Neural cell (in vitro differentiated cells): ENCODE data around the gene TRIM24. TPM values are rescaled to one million over a fixed set of nuclear protein-coding genes. Genes with fewer than 3 reads are reported as not detected.
A peak's percentile ranks its signal among the peaks of the same experiment; 100 is the strongest.
"Not testable (repeated sequence)": the region's sequence is repeated elsewhere in the genome, so short reads cannot be mapped to it uniquely, and the experiment has no call there.

Source experiments
- H2AFZ ChIP-seq: fragments of 200-600, 300-800 bp; sonication (generic), shearing (Covaris generic); 2 replicates; pipeline ENCODE4 v1.6.0; 2014; ENCODE audit warnings: low read depth, mild to moderate bottlenecking, antibody characterized with exemption, low read length, moderate library complexity
- H3F3A ChIP-seq: fragments of 200-600 bp; shearing (Covaris generic); 2 replicates; pipeline ENCODE4 v1.6.1; 2016; ENCODE audit warnings: mild to moderate bottlenecking, moderate library complexity, mixed read lengths, antibody characterized with exemption, low read length; ENCODE audit not compliant: insufficient read depth, poor library complexity, severe bottlenecking
- H3K27ac ChIP-seq: fragments of 200-600, 300-800 bp; sonication (generic), shearing (Covaris generic); 2 replicates; pipeline ENCODE4 v1.5.1; 2014; ENCODE audit warnings: mild to moderate bottlenecking, low read length, moderate library complexity
- H3K27me3 ChIP-seq: fragments of 300-800, 200-600 bp; sonication (generic), shearing (Covaris generic); 2 replicates; pipeline ENCODE4 v1.6.0; 2014; ENCODE audit warnings: mild to moderate bottlenecking, low read depth, low read length, moderate library complexity; ENCODE audit not compliant: insufficient read depth
- H3K36me3 ChIP-seq: fragments of 300-800, 200-600 bp; sonication (generic), shearing (Covaris generic); 2 replicates; pipeline ENCODE4 v1.5.1; 2014; ENCODE audit warnings: mild to moderate bottlenecking, antibody characterized with exemption, low read length, moderate library complexity; ENCODE audit not compliant: insufficient read depth
- H3K4me2 ChIP-seq: fragments of 300-800, 200-600 bp; sonication (generic), shearing (Covaris generic); 2 replicates; pipeline ENCODE4 v1.6.0; 2014; ENCODE audit warnings: mild to moderate bottlenecking, low read length
- H3K4me3 ChIP-seq: fragments of 300-800, 200-600 bp; sonication (generic), shearing (Covaris generic); 2 replicates; pipeline ENCODE4 v1.5.1; 2014; ENCODE audit warnings: mild to moderate bottlenecking, low read length, moderate library complexity
- H3K79me2 ChIP-seq: fragments of 200-600 bp; shearing (Covaris generic); replicated peaks from 2 replicates; pipeline ENCODE4 v1.6.0; 2014; ENCODE audit warnings: mild to moderate bottlenecking, low read length, moderate library complexity; ENCODE audit not compliant: insufficient read depth
- H3K9ac ChIP-seq: fragments of 300-800, 200-600 bp; sonication (generic), shearing (Covaris generic); 2 replicates; pipeline ENCODE4 v1.6.1; 2016; ENCODE audit warnings: mild to moderate bottlenecking, low read length, mixed read lengths
- H3K9me2 ChIP-seq: fragments of 200-600 bp; shearing (Covaris generic); 2 replicates; pipeline ENCODE4 v1.6.1; 2016; ENCODE audit warnings: mild to moderate bottlenecking, low read length, mixed read lengths; ENCODE audit not compliant: insufficient read depth
- H3K9me3 ChIP-seq: fragments of 200-600, 300-800 bp; sonication (generic), shearing (Covaris generic); 2 replicates; pipeline ENCODE4 v1.6.1; 2016; ENCODE audit warnings: mild to moderate bottlenecking, mixed run types, low read length, moderate library complexity, mixed read lengths
- H4K20me1 ChIP-seq: fragments of 200-600 bp; shearing (Covaris generic); 2 replicates; pipeline ENCODE4 v1.6.1; 2016; ENCODE audit warnings: mild to moderate bottlenecking, mixed run types; ENCODE audit not compliant: insufficient read depth
- EP300 ChIP-seq: fragments of 450-650 bp; conservative IDR thresholded peaks from 2 replicates; pipeline ENCODE4 v1.6.1; 2014; ENCODE audit warnings: antibody characterized with exemption, mild to moderate bottlenecking, moderate library complexity; ENCODE audit not compliant: poor library complexity, severe bottlenecking
- EZH2 ChIP-seq: fragments of 200-600, 300-800 bp; shearing (Covaris generic), sonication (generic); IDR thresholded peaks from 2 replicates; pipeline ENCODE4 v1.6.1; 2014; ENCODE audit warnings: antibody characterized with exemption, low read length, borderline replicate concordance, mild to moderate bottlenecking; ENCODE audit not compliant: insufficient read depth, poor library complexity, severe bottlenecking
- MXI1 ChIP-seq: fragments of 450-650 bp; conservative IDR thresholded peaks from 2 replicates; pipeline ENCODE4 v1.6.1; 2014; ENCODE audit warnings: antibody characterized with exemption, mild to moderate bottlenecking; ENCODE audit not compliant: poor library complexity, severe bottlenecking
- POLR2AphosphoS5 ChIP-seq: IDR thresholded peaks from 2 replicates; pipeline ENCODE4 v1.6.1; 2012
- RAD21 ChIP-seq: fragments of 450-650 bp; conservative IDR thresholded peaks from 2 replicates; pipeline ENCODE4 v1.6.1; 2014; ENCODE audit warnings: antibody characterized with exemption, mild to moderate bottlenecking, moderate library complexity
- SMC3 ChIP-seq: fragments of 450-650 bp; conservative IDR thresholded peaks from 2 replicates; pipeline ENCODE4 v1.6.1; 2014; ENCODE audit warnings: antibody characterized with exemption, mild to moderate bottlenecking, moderate library complexity; ENCODE audit not compliant: poor library complexity
- TAF1 ChIP-seq: IDR thresholded peaks from 2 replicates; pipeline ENCODE4 v1.6.1; 2012; ENCODE audit warnings: low read depth
- polyA minus RNA-seq: library from RNA; depleted of rRNA, polyadenylated mRNA; stranded (reverse); fragments of >200 nt; gene quantifications from 2 replicates; pipeline ENCODE4 v1.2.3, GENCODE V29; 2014
- polyA plus RNA-seq: library from polyadenylated mRNA; depleted of rRNA; stranded (reverse); fragments of >200 nt; gene quantifications from 2 replicates; pipeline ENCODE4 v1.2.3, GENCODE V29; 2014
- TF ChIP-seq, protein P1 (sequence below): fragments of 450-650 bp; IDR thresholded peaks from 2 replicates; pipeline ENCODE4 v1.5.1; 2014; ENCODE audit warnings: antibody characterized with exemption, mild to moderate bottlenecking, moderate library complexity; ENCODE audit not compliant: poor library complexity, severe bottlenecking
- TF ChIP-seq, protein P2 (sequence below): IDR thresholded peaks from 2 replicates; pipeline ENCODE4 v1.6.1; 2012; ENCODE audit warnings: borderline replicate concordance

TRIM24 gene
- polyA plus RNA-seq = 47.1 and 48.6 TPM in 2 replicates
- polyA minus RNA-seq = 112 and 137 TPM in 2 replicates

DNA sequence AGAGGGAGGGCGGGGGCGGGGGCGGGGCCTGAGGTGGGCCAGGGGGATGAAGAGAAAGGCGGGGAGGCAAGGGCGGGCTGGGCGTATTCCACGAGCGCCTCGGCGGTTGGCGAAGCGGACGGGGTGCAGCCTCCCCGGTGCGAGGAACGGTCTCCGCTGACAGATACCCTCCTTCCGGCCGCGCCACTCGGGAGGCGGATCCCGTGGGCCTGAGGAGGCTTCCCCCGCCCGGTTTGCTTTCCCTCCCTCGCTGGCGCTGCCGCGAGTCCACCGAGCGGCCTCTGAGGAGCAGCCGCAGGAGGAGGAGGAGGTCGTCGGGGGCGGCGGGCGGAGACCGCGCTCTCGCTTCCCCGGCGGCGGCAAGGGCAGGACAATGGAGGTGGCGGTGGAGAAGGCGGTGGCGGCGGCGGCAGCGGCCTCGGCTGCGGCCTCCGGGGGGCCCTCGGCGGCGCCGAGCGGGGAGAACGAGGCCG is at the start of gene TRIM24:
Gene TRIM24 (plus strand): TSS at position 84 of the 473 bp plus-strand sequence. CDS start 290 bp downstream, at position 374.
- H3F3A ChIP-seq = peaks cover 4% of the 10 kb centered on the region
- no peaks in the 10 kb centered on the region for H3K36me3 ChIP-seq
- H2AFZ ChIP-seq = peak within 1 kb of the TSS; percentile 78
- H3K27ac ChIP-seq = peak within 1 kb of the TSS; percentile 90
- peak within 1 kb of the TSS; percentile 92 for H3K9ac ChIP-seq
- H3K4me2 ChIP-seq = peak within 1 kb of the TSS; percentile 64
- H3K27me3 ChIP-seq = no peaks in the 10 kb centered on the region
- TF ChIP-seq EP300 = peak; percentile 40
- TF ChIP-seq, protein P1, sequence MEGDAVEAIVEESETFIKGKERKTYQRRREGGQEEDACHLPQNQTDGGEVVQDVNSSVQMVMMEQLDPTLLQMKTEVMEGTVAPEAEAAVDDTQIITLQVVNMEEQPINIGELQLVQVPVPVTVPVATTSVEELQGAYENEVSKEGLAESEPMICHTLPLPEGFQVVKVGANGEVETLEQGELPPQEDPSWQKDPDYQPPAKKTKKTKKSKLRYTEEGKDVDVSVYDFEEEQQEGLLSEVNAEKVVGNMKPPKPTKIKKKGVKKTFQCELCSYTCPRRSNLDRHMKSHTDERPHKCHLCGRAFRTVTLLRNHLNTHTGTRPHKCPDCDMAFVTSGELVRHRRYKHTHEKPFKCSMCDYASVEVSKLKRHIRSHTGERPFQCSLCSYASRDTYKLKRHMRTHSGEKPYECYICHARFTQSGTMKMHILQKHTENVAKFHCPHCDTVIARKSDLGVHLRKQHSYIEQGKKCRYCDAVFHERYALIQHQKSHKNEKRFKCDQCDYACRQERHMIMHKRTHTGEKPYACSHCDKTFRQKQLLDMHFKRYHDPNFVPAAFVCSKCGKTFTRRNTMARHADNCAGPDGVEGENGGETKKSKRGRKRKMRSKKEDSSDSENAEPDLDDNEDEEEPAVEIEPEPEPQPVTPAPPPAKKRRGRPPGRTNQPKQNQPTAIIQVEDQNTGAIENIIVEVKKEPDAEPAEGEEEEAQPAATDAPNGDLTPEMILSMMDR = no peak
- TF ChIP-seq SMC3 = peak; percentile 40
- no peak for TF ChIP-seq EZH2
- peak; percentile 55 for TF ChIP-seq RAD21
- peak; percentile 97 for TF ChIP-seq POLR2AphosphoS5
- TF ChIP-seq MXI1 = peak; percentile 56
- TF ChIP-seq, protein P2, sequence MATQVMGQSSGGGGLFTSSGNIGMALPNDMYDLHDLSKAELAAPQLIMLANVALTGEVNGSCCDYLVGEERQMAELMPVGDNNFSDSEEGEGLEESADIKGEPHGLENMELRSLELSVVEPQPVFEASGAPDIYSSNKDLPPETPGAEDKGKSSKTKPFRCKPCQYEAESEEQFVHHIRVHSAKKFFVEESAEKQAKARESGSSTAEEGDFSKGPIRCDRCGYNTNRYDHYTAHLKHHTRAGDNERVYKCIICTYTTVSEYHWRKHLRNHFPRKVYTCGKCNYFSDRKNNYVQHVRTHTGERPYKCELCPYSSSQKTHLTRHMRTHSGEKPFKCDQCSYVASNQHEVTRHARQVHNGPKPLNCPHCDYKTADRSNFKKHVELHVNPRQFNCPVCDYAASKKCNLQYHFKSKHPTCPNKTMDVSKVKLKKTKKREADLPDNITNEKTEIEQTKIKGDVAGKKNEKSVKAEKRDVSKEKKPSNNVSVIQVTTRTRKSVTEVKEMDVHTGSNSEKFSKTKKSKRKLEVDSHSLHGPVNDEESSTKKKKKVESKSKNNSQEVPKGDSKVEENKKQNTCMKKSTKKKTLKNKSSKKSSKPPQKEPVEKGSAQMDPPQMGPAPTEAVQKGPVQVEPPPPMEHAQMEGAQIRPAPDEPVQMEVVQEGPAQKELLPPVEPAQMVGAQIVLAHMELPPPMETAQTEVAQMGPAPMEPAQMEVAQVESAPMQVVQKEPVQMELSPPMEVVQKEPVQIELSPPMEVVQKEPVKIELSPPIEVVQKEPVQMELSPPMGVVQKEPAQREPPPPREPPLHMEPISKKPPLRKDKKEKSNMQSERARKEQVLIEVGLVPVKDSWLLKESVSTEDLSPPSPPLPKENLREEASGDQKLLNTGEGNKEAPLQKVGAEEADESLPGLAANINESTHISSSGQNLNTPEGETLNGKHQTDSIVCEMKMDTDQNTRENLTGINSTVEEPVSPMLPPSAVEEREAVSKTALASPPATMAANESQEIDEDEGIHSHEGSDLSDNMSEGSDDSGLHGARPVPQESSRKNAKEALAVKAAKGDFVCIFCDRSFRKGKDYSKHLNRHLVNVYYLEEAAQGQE = peak; percentile 91
- TF ChIP-seq TAF1 = peak; percentile 87
- H3K9me3 ChIP-seq = no peaks in the 10 kb centered on the region
- H4K20me1 ChIP-seq = no peaks in the 10 kb centered on the region
- peaks cover 39% of the 10 kb centered on the region for H3K79me2 ChIP-seq
- H3K9me2 ChIP-seq = no peaks in the 10 kb centered on the region
- H3K4me3 ChIP-seq = peak within 1 kb of the TSS; percentile 79

DNA sequence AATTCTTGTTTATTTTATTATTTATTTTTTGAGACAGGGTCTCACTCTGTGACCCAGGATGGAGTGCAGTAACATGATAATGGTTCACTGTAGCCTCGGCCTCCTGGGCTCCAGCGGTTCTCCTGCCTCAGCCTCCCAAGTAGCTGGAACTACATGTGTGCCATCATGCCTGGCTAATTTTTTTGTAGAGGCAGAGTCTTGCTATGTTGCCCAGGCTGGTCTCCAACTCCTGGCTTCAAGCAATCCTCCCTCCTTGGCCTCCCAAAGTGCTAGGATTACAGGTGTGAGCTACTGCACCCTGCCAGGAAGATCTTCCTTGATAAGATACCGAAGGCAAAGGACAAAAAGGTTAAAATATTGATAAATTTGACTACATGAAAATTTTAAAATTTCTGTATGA is 48.0 kb upstream of the TRIM24 start:
- not testable (repeated sequence) for H4K20me1 ChIP-seq, H3K9ac ChIP-seq, H3K4me2 ChIP-seq, H3K4me3 ChIP-seq, H3K79me2 ChIP-seq, H3F3A ChIP-seq, H3K27ac ChIP-seq, H3K27me3 ChIP-seq, H3K9me3 ChIP-seq, H3K9me2 ChIP-seq, H2AFZ ChIP-seq, H3K36me3 ChIP-seq

DNA sequence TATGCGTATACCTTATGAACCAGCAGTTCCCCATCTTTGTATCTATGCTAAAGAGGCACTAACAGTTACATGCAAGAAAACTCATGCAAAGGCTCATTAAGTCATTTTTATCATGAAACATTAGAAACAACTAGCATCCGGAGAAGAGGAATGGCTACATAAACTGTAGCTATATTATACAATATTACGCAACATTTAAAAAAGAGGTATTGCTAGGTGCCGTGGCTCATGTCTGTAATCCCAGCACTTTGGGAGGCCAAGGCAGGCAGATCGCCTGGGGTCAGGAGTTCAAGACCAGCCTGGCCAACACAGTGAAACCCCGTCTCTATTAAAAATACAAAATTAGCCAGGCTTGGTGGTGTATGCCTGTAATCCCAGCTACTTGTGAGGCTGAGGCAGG is 47.1 kb upstream of the TRIM24 start:
- H3K36me3 ChIP-seq, H2AFZ ChIP-seq, H3K4me2 ChIP-seq, H3K79me2 ChIP-seq, H4K20me1 ChIP-seq, H3K9ac ChIP-seq, H3K9me3 ChIP-seq, H3K27ac ChIP-seq, H3F3A ChIP-seq, H3K4me3 ChIP-seq, H3K9me2 ChIP-seq, H3K27me3 ChIP-seq: not testable (repeated sequence)
